HG03520 (cell line): ENCODE measurements around the gene NELFB.
A peak's percentile ranks its signal among the peaks of the same experiment; 100 is the strongest.

ENCODE experiments used
- ATAC-seq: cut with Tn5 transposase; IDR thresholded peaks from one replicate; pipeline ENCODE4 v1.9.1; 2021; ENCODE audit warnings: mild to moderate bottlenecking, moderate library complexity; ENCODE audit not compliant: unreplicated experiment

The NELFB gene

GRCh38 chr9:137254624-137255447 lies at the start of gene NELFB:
TSS of gene NELFB (plus strand) at chr9:137255327.
- peak; percentile 64 for ATAC-seq

DNA sequence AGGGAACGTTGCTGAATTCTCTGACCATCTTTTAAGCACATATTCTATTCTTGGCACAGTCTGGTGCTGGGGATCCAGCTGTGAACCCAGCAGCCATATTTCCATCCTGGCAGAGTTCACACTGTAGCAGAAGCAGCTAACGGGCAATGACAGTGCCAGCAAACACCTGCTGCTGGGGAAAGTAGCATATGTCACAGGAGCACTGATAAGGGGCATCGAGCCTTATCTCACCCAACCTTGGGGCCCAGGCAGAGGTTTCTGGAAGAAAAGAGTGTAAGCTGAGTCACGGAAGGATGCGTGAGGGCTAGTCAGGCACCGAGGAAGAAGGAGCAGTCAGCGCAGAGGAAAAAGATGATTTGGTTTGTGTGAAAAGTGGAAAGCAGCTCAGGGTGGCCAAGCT lies 48.5 kb upstream of the NELFB start:
- ATAC-seq: no peak

DNA sequence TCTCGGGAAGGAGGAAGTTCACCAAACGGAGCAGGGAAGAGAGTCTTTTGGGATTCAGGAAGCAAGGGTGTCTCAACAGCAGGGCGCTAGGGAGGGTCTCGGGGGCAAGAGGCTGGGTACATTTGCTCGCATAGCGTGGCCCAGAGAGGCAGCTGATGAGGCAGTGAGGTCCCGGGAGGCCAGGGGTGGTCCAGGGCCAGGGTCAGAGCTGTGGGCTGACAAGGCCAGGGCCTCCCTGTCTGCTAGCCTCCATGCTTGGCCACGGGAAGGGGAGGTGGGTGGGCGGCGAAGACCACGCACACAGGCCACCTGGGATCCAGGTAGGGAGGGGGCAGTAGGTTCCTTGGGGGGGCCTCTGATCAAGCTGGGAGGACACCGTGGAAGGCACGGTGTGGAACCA lies 43.6 kb upstream of the NELFB start:
- no peak for ATAC-seq

GRCh38 chr9:137212520-137212919 lies 42.6 kb upstream of the NELFB start:
- no peak for ATAC-seq

DNA sequence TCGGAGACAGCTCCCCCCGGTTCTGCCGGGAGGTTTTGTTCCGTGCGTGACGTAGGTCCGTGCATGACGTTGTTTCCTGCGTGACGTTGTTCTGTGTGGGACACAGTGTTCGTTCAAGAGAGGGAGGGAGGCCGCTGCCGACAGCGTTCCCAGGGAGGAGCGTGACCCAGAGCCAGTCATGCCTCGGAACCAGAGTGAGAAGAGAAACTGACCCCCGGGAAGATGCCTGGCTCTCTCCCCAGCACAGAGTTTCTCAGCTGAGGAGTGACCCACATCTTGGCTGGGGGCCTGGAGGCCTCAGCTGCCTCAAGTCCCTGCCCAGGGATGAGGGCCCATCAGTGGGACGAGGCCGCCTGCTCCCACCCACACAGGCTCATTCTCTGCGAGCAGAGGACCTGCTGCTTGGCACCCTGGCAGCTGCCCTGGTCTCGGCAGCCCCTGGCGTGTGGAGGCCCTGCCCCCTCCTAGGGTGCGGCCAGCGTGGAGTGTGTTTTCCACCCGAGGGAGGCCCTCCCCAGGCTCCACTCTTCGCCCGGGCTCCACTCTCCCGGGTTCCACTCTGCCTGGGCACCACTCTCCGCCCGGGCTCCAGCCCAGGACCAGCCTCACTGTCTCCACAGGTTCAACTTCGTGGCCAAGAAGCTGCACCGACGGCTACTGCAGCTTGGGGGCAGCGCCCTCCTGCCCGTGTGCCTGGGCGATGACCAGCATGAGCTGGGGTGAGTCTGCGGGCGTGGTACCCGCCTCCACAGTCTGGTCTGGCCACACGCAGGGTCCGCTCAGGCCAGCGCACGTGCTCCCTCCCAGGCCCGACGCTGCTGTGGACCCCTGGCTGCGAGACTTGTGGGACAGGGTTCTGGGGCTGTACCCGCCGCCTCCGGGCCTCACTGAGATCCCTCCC lies 41.7 kb upstream of the NELFB start:
- ATAC-seq: no peak

- ATAC-seq: no peak
Measured at GRCh38 chr9:137214620-137215019, 40.5 kb upstream of the NELFB start.

- no peak for ATAC-seq
Measured at GRCh38 chr9:137215196-137215986, 39.7 kb upstream of the NELFB start.

DNA sequence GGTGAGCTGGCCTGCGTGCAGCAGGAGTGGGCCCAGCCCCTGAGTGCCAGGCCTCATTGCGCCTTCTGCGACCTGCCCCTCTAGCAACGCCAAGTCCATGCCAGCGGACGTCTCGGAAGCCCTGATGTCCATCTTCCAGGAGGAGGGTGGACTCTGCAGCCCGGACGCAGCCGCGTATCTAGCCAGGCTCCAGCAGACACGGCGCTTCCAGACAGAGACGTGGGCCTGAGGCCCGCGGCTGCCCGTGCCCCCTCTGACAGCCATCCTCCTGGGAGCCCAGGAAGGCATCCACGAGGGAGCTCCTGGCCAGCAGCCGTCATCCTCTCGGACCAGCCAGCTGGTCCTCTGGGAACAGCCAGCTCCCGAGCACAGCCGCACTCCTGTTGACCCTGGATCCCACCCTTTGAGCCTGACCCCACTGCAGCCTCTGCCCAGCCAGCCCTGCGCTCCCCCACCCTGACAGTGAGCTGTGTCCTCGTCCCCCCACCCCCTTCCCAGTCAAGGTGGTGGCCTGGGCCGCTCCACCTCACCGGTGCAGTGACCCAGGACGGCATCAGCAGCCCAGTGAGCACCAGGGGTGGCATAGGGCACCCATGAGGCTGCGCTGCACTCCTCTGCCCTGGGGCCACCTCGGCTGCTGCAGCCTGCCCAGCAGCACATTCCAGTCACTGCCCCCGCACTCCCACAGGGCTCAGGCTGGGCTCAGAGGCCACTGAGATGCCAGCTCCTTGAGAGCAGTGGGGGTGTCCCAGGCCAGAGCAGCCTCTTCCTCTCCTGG lies 38.8 kb upstream of the NELFB start:
- no peak for ATAC-seq

- no peak for ATAC-seq
Measured at GRCh38 chr9:137217276-137218211, 37.6 kb upstream of the NELFB start.

DNA sequence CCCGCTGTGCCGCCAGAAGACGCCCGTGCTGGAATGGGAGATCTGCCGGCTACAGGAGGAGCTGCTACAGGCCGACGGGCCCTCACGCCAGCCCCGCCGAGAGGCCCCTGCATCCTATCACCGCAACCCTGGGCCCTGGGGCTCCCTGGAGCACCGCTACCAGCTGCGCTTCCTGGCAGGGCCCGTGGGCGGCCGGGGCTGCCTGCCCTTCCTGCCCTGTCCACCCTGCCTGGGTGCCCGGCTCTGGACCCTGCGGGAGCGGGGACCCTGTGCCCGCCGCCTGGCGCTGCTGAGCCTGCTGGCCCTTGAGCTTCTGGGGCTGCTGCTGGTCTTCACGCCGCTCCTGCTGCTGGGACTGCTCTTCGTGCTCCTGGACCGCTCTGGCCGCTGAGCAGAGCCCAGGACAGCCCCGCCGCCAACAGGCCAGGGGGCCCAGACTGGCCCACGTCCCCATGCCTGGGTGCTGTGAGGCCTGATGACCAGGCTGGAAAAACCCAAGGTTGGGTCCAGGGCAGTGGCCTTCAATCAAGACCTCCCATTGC lies 36.8 kb upstream of the NELFB start:
- no peak for ATAC-seq

DNA sequence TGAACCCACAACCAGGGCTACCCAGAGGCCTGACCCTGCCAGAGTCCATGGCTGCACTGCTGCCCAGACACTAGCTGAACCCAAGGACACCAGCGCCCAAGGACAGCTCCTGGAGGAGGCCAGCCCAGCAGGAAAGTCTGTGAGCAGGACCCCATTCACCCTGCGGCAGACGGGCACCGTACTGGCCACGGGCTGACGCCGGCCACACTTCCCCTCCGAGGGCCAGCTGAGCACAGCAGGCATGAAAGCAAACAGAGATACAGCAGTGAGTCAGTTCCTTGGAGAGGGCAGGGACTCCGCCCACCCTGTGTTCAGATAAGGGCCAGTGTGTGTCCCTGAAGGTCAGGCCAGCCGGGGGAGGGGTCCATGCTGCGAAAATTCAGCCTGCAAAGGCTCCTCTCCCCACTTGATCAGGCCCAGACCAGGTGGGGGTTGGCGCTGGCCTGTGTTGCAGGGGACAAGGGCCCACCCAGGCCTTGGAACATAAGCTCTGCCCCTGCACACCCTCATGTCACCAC lies 36.3 kb upstream of the NELFB start:
- no peak for ATAC-seq

GRCh38 chr9:137219757-137220316 lies 35.3 kb upstream of the NELFB start:
- no peak for ATAC-seq

DNA sequence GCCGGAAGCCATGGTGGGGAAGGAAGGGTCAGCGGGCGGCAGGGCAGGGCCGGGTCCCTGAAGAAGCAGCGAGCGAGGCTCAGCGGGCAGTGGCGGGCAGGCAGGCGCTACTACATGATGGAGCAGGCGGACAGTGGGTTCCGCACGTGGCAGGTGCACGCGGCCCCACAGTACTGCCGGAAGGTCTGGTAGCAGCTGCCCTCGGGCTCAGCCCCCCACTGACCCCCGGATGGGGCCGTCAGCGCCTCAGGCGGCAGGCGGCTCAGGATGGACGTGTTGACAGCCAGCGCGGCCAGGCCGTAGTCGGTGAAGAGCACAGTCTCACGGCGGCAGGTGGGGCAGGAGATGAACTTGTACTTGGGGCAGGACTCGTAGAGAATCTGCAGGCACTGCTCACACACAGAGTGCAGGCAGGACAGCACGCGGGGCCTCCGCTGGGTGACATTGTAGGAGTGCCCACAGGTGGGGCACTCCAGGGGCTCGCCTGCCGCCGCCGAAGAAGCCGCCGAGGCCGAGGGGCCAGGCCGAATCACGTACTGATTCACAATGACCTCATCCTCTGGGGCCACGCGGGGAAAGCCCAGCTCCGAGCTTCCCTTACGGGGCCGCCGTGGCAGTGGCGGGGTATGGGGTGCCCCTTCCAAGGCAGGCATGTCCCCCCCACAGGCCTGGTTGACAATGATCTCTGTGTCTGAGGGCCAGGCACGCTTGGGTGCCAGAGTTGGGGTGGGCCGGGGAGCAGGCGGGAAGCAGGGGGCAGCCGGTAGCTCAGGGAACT lies 34.6 kb upstream of the NELFB start:
- ATAC-seq: no peak

DNA sequence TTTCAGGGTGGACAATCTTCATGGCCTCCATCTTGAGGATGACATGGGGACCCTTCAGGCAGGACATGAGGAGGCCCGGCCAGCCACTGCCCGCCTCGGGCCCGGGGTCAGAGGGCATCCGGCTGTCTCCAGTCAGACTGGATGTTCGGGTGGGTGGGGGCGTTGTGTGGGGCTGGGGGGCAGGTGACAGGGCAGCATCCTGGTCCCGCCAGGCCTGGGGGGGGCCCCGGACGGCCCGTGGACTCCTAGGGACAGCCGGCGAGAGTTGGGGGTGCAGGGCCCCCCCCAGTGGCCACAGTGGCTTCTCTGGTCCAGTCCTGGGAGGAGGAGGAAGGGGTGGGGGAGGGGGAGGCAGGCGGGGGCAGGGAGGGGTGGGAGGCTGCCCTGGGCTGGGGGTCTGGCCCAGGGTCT lies 34.0 kb upstream of the NELFB start:
- no peak for ATAC-seq

GRCh38 chr9:137221506-137222111 lies 33.5 kb upstream of the NELFB start:
- ATAC-seq: no peak

DNA sequence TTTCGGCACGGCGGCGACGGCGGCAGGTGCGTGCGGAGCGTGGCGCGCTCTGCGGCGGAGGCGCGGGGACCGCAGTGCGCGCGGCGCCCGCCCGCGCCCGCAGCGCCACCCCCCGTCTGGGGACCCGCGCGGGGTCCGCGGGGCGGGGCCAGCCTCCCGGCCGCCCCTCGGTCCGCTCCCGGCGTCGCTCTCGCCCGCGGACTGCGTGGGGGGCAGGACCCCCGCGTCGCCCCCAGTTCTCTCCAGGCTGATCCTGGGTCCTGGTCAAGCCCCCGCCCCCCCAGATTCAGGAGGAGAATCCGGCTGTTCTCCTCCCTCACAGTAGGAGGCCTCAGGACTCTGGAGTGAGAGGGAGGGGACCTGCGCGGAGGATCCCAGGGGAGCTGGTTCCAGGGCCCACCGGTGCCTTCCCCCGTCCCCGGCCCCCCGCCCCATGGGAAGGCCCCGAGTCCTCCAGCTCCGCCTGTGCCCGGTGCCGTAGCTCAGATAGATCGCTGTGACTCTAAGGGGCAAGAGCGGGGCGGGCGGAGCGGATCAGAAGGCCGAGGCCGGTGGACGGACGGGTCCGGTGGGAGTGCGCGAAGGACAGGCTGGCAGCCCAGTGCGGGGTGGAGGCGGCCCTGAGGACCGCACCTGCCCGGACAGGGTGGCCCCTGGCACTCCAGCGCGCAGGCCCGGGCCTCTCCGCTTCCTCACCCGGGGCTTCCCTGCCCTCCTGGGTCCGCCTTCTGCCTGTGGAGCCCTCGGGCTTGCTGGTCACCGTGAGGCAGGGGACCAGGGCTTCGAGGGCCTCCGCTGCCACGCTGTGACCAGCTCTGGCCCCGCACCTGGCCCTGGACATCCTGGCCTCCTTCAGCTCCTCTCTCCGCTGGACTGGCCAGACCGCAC lies 32.7 kb upstream of the NELFB start, which contains the start of gene RNF208:
Gene RNF208, minus strand, starts transcription at position 51 of the 888 bp plus-strand sequence. CDS start 1,028 bp downstream, outside the sequence.
- no peak for ATAC-seq
